ENCODE data around the gene DNAJC12.

DNAJC12 gene

DNA sequence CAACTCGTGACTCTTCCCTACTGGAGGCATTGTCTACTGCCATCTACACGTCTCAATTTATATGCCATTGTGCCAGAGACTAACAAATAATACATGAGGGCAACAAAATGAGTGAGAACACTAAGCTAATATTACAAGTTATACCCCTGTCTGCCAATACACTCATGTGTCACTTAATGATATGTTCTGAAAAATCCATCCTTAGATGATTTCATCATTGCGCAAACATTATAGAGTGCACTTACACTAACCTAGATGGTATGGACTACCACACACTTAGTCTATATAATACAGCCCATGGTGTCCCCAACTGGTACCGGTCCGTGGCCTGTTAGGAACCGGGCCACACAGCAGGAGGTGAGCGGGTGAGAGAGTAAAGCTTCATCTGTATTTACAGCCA is 77.7 kb downstream of the DNAJC12 start:
- DNase-seq = no peak

Measured in stimulated activated CD8-positive, alpha-beta memory T cell treated with anti-CD3 and anti-CD28 coated beads, Interleukin-4, amount 100 ng/mL, for 48 hours (primary cell).